NB4 (cell line): ENCODE results near the gene PDZRN4.
"Not testable (repeated sequence)": the region's sequence is repeated elsewhere in the genome, so short reads cannot be mapped to it uniquely, and the experiment has no call there.

Experiments
- DNase-seq: peaks from one replicate; pipeline ENCODE4 v3.0.0; 2010; ENCODE audit warnings: low read depth
- H3K4me3 ChIP-seq: one replicate; pipeline ENCODE4 v1.5.1; 2011; ENCODE audit warnings: mild to moderate bottlenecking, low read depth, low read length, moderate library complexity
- CTCF ChIP-seq: IDR thresholded peaks from one replicate; pipeline ENCODE4 v1.5.1; 2012; ENCODE audit warnings: low read depth, low read length
- MAX ChIP-seq: IDR thresholded peaks from 2 replicates; pipeline ENCODE4 v1.6.1; 2011; ENCODE audit warnings: low read depth, low read length
- MYC ChIP-seq: IDR thresholded peaks from 2 replicates; pipeline ENCODE4 v1.6.1; 2011; ENCODE audit warnings: low read depth, low read length
- POLR2A ChIP-seq: IDR thresholded peaks from 2 replicates; pipeline ENCODE4 v1.6.1; 2011; ENCODE audit warnings: mild to moderate bottlenecking; ENCODE audit not compliant: insufficient read length; ENCODE audit errors: extremely low read depth

Gene PDZRN4

GRCh38 chr12:41230756-41231155 is 42.6 kb downstream of the PDZRN4 start:
- no peak overlapping the region for H3K4me3 ChIP-seq
- DNase-seq: no peak
- no peak for TF ChIP-seq POLR2A
- no peak for TF ChIP-seq MAX
- no peak for TF ChIP-seq MYC
- TF ChIP-seq CTCF: no peak

GRCh38 chr12:41234692-41235091 is 46.6 kb downstream of the PDZRN4 start:
- no peak for TF ChIP-seq CTCF
- TF ChIP-seq MYC: no peak
- no peak for TF ChIP-seq MAX
- TF ChIP-seq POLR2A: no peak
- H3K4me3 ChIP-seq: no peak overlapping the region
- DNase-seq: no peak

GRCh38 chr12:41242603-41243002 is 54.5 kb downstream of the PDZRN4 start:
- TF ChIP-seq MYC (no peak), MAX (no peak), POLR2A (no peak), CTCF (no peak)
- H3K4me3 ChIP-seq: no peak overlapping the region
- DNase-seq: no peak

GRCh38 chr12:41248391-41248790 is 60.3 kb downstream of the PDZRN4 start:
- TF ChIP-seq POLR2A (no peak), MAX (no peak), CTCF (no peak)
- no peak overlapping the region for H3K4me3 ChIP-seq
- no peak for DNase-seq

- no peak for TF ChIP-seq CTCF
- no peak for TF ChIP-seq MAX
- TF ChIP-seq MYC: no peak
- TF ChIP-seq POLR2A: no peak
- no peak for DNase-seq
- no peak overlapping the region for H3K4me3 ChIP-seq
These were observed 62.6 kb downstream of the PDZRN4 start for GRCh38 chr12:41250748-41251147.

GRCh38 chr12:41254004-41254914 is 66.1 kb downstream of the PDZRN4 start:
- no peak overlapping the region for H3K4me3 ChIP-seq
- TF ChIP-seq POLR2A (no peak), MYC (no peak), MAX (no peak), CTCF (no peak)
- DNase-seq: no peak

- not testable (repeated sequence) for H3K4me3 ChIP-seq, DNase-seq
These were observed 75.1 kb downstream of the PDZRN4 start for GRCh38 chr12:41263196-41263595.
